Loucy (cell line): Measurements from ENCODE around the gene CCT6A.

Source experiments
- CTCF ChIP-seq: fragments of 200-600 bp; sonication (generic); conservative IDR thresholded peaks from 2 replicates; pipeline ENCODE4 v1.5.1; 2014; ENCODE audit warnings: mild to moderate bottlenecking, antibody characterized with exemption, low read length
- EZH2phosphoT487 ChIP-seq: fragments of 200-600 bp; IDR thresholded peaks from 2 replicates; pipeline ENCODE4 v1.6.1; 2018; ENCODE audit warnings: antibody characterized with exemption, mild to moderate bottlenecking, moderate library complexity, borderline replicate concordance

DNA sequence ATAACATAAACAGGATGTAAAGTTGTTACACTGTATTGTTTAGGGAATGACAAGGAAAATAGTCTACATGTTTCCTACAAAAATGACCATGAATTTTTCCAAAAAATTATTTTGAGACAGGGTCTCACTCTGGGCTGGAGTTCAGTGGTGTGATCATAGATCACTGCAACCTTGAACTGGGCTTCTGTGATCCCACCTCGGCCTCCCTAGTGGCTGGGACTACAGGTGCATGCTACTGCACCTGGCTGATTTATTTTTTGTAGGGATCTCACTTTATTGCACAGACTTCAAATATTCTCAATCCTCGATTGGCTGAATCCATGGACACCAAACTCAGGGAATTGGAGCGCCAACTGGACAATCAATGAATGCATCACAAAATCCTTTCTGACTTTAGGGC is 48.1 kb downstream of the CCT6A start:
- TF ChIP-seq CTCF (no peak), EZH2phosphoT487 (no peak)
